ENCODE results near the gene SLC30A3.
A peak's percentile ranks its signal among the peaks of the same experiment; 100 is the strongest.
"Not testable (repeated sequence)": the region's sequence is repeated elsewhere in the genome, so short reads cannot be mapped to it uniquely, and the experiment has no call there.

Gene SLC30A3

GRCh38 chr2:27268296-27268695 lies 5.4 kb upstream of the SLC30A3 start:
- H3K27me3 ChIP-seq (ENCODE audit: insufficient read depth, low read length, poor library complexity), result peaks cover 26% of the 10 kb centered on the region
- not testable (repeated sequence) for H2BK15ac ChIP-seq (replicated peaks; ENCODE audit: low read depth)

DNA sequence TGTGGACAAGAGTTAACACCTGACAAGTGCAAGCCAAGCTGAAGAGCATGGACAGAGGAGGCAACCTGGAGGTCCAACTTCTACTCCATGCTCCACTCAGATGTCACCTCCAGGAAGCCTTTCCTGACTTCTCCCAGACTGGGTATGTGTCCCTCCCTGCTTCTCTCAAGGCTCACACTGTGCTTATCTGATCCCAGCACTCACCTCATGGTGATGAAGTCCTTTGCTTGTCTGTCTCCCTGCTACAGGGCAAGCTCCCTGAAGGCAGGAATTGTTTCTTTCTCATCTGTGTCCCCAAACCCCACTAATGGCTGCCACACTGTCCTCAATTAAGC lies 2.7 kb upstream of the SLC30A3 start:
- H3K4me2 ChIP-seq (ENCODE audit: low read length), result no peak overlapping the region
- no peak overlapping the region for H3K18ac ChIP-seq (ENCODE audit: low read length)
- no peaks in the 10 kb centered on the region for H3K79me2 ChIP-seq (ENCODE audit: control insufficient read depth, insufficient read depth, low read length)
- H3K23ac ChIP-seq (ENCODE audit: low read length), result peak overlapping the region; percentile 97
- no peak overlapping the region for H3K27ac ChIP-seq (ENCODE audit: low read depth, low read length)
- no peak overlapping the region for H2BK120ac ChIP-seq (ENCODE audit: low read depth, low read length)
- no peak overlapping the region for H3K56ac ChIP-seq (ENCODE audit: low read length)
- H3K36me3 ChIP-seq (ENCODE audit: control insufficient read depth, insufficient read depth, low read length), result no peaks in the 10 kb centered on the region
- no peak for DNase-seq
- no peak overlapping the region for H2AK5ac ChIP-seq (ENCODE audit: low read length)
- no peak overlapping the region for H4K8ac ChIP-seq (ENCODE audit: low read depth, low read length)
- no peak overlapping the region for H2BK5ac ChIP-seq (ENCODE audit: low read length)
- no peaks in the 10 kb centered on the region for H3K79me1 ChIP-seq (ENCODE audit: low read length)
- no peak overlapping the region for H4K5ac ChIP-seq (ENCODE audit: low read length)
- H2BK15ac ChIP-seq (replicated peaks; ENCODE audit: low read depth), result no peak overlapping the region
- H3K4me3 ChIP-seq (ENCODE audit: low read length), result no peak overlapping the region
- H3K27me3 ChIP-seq (ENCODE audit: insufficient read depth, low read length, poor library complexity), result peaks cover 51% of the 10 kb centered on the region
- no peaks in the 10 kb centered on the region for H3K4me1 ChIP-seq (ENCODE audit: control insufficient read depth, low read depth, low read length)
- no peak overlapping the region for H3K9ac ChIP-seq (ENCODE audit: low read length)
- H3K4ac ChIP-seq (ENCODE audit: low read depth, low read length), result no peak overlapping the region

More at GRCh38 chr2:27268296-27268695, 5.4 kb upstream of the SLC30A3 start:
- not testable (repeated sequence) for H3K79me2 ChIP-seq (ENCODE audit: control insufficient read depth, insufficient read depth, low read length); H3K9ac ChIP-seq (ENCODE audit: low read length); H2BK120ac ChIP-seq (ENCODE audit: low read depth, low read length); H3K18ac ChIP-seq (ENCODE audit: low read length); H4K8ac ChIP-seq (ENCODE audit: low read depth, low read length); H3K4me3 ChIP-seq (ENCODE audit: low read length); H3K4ac ChIP-seq (ENCODE audit: low read depth, low read length); H3K36me3 ChIP-seq (ENCODE audit: control insufficient read depth, insufficient read depth, low read length); H3K27ac ChIP-seq (ENCODE audit: low read depth, low read length); H4K5ac ChIP-seq (ENCODE audit: low read length); H2AK5ac ChIP-seq (ENCODE audit: low read length); H3K79me1 ChIP-seq (ENCODE audit: low read length); H3K23ac ChIP-seq (ENCODE audit: low read length); H2BK5ac ChIP-seq (ENCODE audit: low read length); H3K4me1 ChIP-seq (ENCODE audit: control insufficient read depth, low read depth, low read length); DNase-seq; H3K56ac ChIP-seq (ENCODE audit: low read length); H3K4me2 ChIP-seq (ENCODE audit: low read length)
- no CpG with 5 or more reads among the region's 13 CpGs for WGBS (ENCODE audit: extremely low coverage, insufficient coverage, low lambda C conversion rate)

DNA sequence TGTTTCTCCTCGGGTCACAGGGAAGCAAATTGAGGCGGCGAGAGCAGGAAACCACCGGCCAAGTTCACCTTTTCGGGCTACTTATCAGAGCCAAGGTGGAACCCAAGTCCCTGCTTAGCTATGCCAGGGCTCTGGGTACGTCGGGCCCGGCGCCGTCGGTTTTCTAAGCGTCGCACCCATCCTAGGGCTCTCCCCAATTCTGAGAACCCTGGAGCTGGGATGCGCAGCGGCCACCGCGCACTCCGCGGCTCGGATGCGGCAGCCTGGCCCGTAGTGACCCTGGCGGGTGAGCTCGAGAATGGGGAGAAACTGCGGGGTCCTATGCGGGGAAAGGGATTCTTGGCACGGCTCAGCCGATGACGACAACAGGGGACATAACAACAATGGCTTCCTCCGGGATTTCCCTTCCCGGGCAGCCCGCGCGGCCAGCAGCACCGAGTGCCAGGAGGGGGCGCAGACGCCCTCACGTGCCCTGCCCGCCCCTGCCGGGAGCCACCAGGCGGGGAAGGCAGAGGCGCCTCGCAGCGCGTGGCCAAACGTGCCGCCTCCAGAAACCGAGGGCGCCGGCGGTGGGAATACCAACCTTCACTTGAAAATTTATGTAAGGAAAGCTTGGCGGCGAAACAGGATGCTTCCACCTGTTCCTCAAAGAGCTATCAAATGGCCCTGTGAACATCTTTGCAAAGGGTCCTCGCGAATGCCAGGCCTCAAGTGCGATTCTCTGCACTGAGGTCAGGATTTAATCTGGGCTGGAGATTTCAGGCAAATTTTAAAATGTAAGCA lies 2.1 kb upstream of the SLC30A3 start:
- no CpG with 5 or more reads among the region's 56 CpGs for WGBS (ENCODE audit: extremely low coverage, insufficient coverage, low lambda C conversion rate)
- no peak overlapping the region for H4K8ac ChIP-seq (ENCODE audit: low read depth, low read length)
- no peak overlapping the region for H2AK5ac ChIP-seq (ENCODE audit: low read length)
- peak overlapping the region; percentile 56 for H3K9ac ChIP-seq (ENCODE audit: low read length)
- H3K27me3 ChIP-seq (ENCODE audit: insufficient read depth, low read length, poor library complexity), result peaks cover 52% of the 10 kb centered on the region
- peak; percentile 87 for DNase-seq
- no peaks in the 10 kb centered on the region for H3K36me3 ChIP-seq (ENCODE audit: control insufficient read depth, insufficient read depth, low read length)
- no peaks in the 10 kb centered on the region for H3K4me1 ChIP-seq (ENCODE audit: control insufficient read depth, low read depth, low read length)
- no peak overlapping the region for H3K4ac ChIP-seq (ENCODE audit: low read depth, low read length)
- no peak overlapping the region for H4K5ac ChIP-seq (ENCODE audit: low read length)
- H3K79me2 ChIP-seq (ENCODE audit: control insufficient read depth, insufficient read depth, low read length), result no peaks in the 10 kb centered on the region
- H3K23ac ChIP-seq (ENCODE audit: low read length), result peak overlapping the region; percentile 50
- no peaks in the 10 kb centered on the region for H3K79me1 ChIP-seq (ENCODE audit: low read length)
- peak overlapping the region; percentile 88 for H3K4me2 ChIP-seq (ENCODE audit: low read length)
- H2BK120ac ChIP-seq (ENCODE audit: low read depth, low read length), result no peak overlapping the region
- H3K56ac ChIP-seq (ENCODE audit: low read length), result peak overlapping the region; percentile 49
- H2BK5ac ChIP-seq (ENCODE audit: low read length), result no peak overlapping the region
- H2BK15ac ChIP-seq (replicated peaks; ENCODE audit: low read depth), result no peak overlapping the region
- no peak overlapping the region for H3K18ac ChIP-seq (ENCODE audit: low read length)
- no peak overlapping the region for H3K27ac ChIP-seq (ENCODE audit: low read depth, low read length)
- H3K4me3 ChIP-seq (ENCODE audit: low read length), result peak overlapping the region; percentile 30

GRCh38 chr2:27264253-27264752 lies 1.5 kb upstream of the SLC30A3 start:
- no peak overlapping the region for H3K4me3 ChIP-seq (ENCODE audit: low read length)
- no CpG with 5 or more reads among the region's 38 CpGs for WGBS (ENCODE audit: extremely low coverage, insufficient coverage, low lambda C conversion rate)
- no peak overlapping the region for H3K18ac ChIP-seq (ENCODE audit: low read length)

DNA sequence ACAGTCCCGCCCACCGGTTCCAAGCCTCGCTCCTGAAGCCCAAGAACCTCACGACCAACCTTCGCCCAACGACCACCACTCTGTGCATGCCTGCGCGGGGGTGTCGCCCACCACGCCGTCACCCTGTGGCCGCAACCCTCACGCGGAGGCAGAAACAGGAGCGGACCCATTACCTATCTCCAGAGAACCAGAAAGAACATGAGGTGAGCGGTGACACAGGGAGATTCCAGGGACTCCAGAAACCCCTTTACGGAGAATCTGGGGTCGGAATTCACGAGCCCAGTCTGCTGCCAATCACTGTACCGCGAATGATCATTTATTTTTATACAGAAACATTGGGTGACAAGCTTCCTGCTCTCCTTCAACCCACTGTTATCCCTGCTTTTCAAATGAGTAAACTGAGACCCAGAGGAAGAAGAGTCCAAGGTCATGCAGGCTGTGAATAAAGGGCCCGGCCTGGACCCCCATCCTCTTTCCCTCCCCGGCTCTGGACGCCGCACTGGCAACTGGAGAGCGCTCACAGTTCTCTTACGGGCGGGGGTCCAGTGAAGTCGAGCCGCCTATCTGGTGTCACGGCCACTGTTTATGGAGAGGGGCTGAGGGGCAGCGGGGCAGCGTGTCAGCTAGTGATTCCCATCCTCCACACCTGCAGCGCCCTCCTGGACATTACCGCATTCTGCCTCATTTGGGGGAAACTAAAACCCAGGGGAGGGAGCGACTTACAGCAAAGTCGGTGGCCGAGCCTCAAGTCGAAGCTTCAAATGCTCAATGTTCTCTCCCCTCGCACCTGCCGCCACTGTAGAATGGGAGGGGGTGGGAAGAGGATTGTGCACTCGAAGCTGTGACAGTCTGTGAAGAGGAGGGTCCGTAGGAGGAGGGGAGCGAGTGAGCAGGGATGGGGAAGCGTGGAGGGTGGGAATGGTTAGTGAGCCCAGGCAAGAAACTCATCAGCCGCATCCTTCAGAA lies 723 bp upstream of the SLC30A3 start:
- peaks cover 52% of the 10 kb centered on the region for H3K27me3 ChIP-seq (ENCODE audit: insufficient read depth, low read length, poor library complexity)

More at GRCh38 chr2:27264253-27264752, 1.5 kb upstream of the SLC30A3 start:
- Histone ChIP-seq H2BK15ac (replicated peaks; ENCODE audit: low read depth) (no peak overlapping the region), H3K56ac (ENCODE audit: low read length) (peak overlapping the region; percentile 49), H3K4me1 (ENCODE audit: control insufficient read depth, low read depth, low read length) (no peaks in the 10 kb centered on the region), H3K79me2 (ENCODE audit: control insufficient read depth, insufficient read depth, low read length) (no peaks in the 10 kb centered on the region), H3K23ac (ENCODE audit: low read length) (no peak overlapping the region), H2AK5ac (ENCODE audit: low read length) (no peak overlapping the region), H4K5ac (ENCODE audit: low read length) (no peak overlapping the region), H3K9ac (ENCODE audit: low read length) (peak overlapping the region; percentile 56), H3K4ac (ENCODE audit: low read depth, low read length) (no peak overlapping the region), H3K4me2 (ENCODE audit: low read length) (peak overlapping the region; percentile 88), H3K79me1 (ENCODE audit: low read length) (no peaks in the 10 kb centered on the region), H3K36me3 (ENCODE audit: control insufficient read depth, insufficient read depth, low read length) (no peaks in the 10 kb centered on the region), H2BK120ac (ENCODE audit: low read depth, low read length) (no peak overlapping the region), H3K27me3 (ENCODE audit: insufficient read depth, low read length, poor library complexity) (peaks cover 52% of the 10 kb centered on the region), H2BK5ac (ENCODE audit: low read length) (no peak overlapping the region), H4K8ac (ENCODE audit: low read depth, low read length) (no peak overlapping the region), H3K27ac (ENCODE audit: low read depth, low read length) (no peak overlapping the region)
- peak; percentile 39 for DNase-seq

More for the DNA sequence above, 723 bp upstream of the SLC30A3 start:
- Histone ChIP-seq H3K56ac (ENCODE audit: low read length) (peak overlapping the region; percentile 50), H3K27ac (ENCODE audit: low read depth, low read length) (no peak overlapping the region), H4K5ac (ENCODE audit: low read length) (no peak overlapping the region), H3K9ac (ENCODE audit: low read length) (no peak overlapping the region), H3K79me2 (ENCODE audit: control insufficient read depth, insufficient read depth, low read length) (no peaks in the 10 kb centered on the region), H3K4me1 (ENCODE audit: control insufficient read depth, low read depth, low read length) (no peaks in the 10 kb centered on the region), H2BK15ac (replicated peaks; ENCODE audit: low read depth) (no peak overlapping the region), H2AK5ac (ENCODE audit: low read length) (no peak overlapping the region), H4K8ac (ENCODE audit: low read depth, low read length) (no peak overlapping the region), H3K79me1 (ENCODE audit: low read length) (no peaks in the 10 kb centered on the region), H3K4ac (ENCODE audit: low read depth, low read length) (no peak overlapping the region), H3K23ac (ENCODE audit: low read length) (no peak overlapping the region), H2BK5ac (ENCODE audit: low read length) (no peak overlapping the region), H3K4me2 (ENCODE audit: low read length) (peak overlapping the region; percentile 56), H2BK120ac (ENCODE audit: low read depth, low read length) (no peak overlapping the region), H3K18ac (ENCODE audit: low read length) (no peak overlapping the region), H3K36me3 (ENCODE audit: control insufficient read depth, insufficient read depth, low read length) (no peaks in the 10 kb centered on the region), H3K4me3 (ENCODE audit: low read length) (no peak overlapping the region)
- no CpG with 5 or more reads among the region's 46 CpGs for WGBS (ENCODE audit: extremely low coverage, insufficient coverage, low lambda C conversion rate)
- peak; percentile 33 for DNase-seq

All from mesendoderm (in vitro differentiated cells).